H1 (cell line): ENCODE measurements around the gene ABL1. TPM values are rescaled to one million over a fixed set of nuclear protein-coding genes. Genes with fewer than 3 reads are reported as not detected.

Experiments used
- CTCF ChIA-PET: fragments of 300-600 bp; sonication (Branson Sonifier 250); formaldehyde crosslinking; loops from one replicate; lab custom pipeline; 2021; ENCODE audit not compliant: partially characterized antibody; lab: Charles Lee
- POLR2A ChIA-PET: fragments of 300-600 bp; sonication (Branson Sonifier 250); formaldehyde crosslinking; loops from one replicate; lab custom pipeline; 2021; ENCODE audit warnings: inconsistent platforms; ENCODE audit not compliant: partially characterized antibody; lab: Charles Lee
- DNase-seq, 2 experiments: peaks; one replicate each; pipeline versions ENCODE4 v3.0.0 to v3.0.0-alpha.2; 2010 to 2022; ENCODE audit warnings: low spot score in 2 of 2, low read depth in 1 of 2, mixed read lengths in 1 of 2
- FAIRE-seq: peaks from 2 replicates; lab custom pipeline; 2011; peaks lifted over from hg19 to GRCh38; lab: Jason Lieb, UNC
- H2AFZ ChIP-seq: 2 replicates; pipeline ENCODE4 v1.8.1; 2012; ENCODE audit warnings: low read length, inconsistent platforms
- H2AK5ac ChIP-seq: 2 replicates; pipeline ENCODE4 v1.6.1; 2013; ENCODE audit warnings: low read depth, low read length
- H2BK120ac ChIP-seq: replicated peaks from 2 replicates; pipeline ENCODE3; 2013; ENCODE audit warnings: low read depth, low read length, inconsistent platforms
- H2BK12ac ChIP-seq: 2 replicates; pipeline ENCODE4 v1.6.1; 2013; ENCODE audit warnings: low read depth, low read length
- H2BK15ac ChIP-seq: 2 replicates; pipeline ENCODE4 v1.6.1; 2013; ENCODE audit warnings: low read length
- H2BK20ac ChIP-seq: 2 replicates; pipeline ENCODE4 v1.6.1; 2013; ENCODE audit warnings: low read length
- H2BK5ac ChIP-seq: 2 replicates; pipeline ENCODE4 v1.6.1; 2013; ENCODE audit warnings: low read depth, low read length
- H3K14ac ChIP-seq: 2 replicates; pipeline ENCODE4 v1.6.1; 2013; ENCODE audit warnings: inconsistent platforms; ENCODE audit not compliant: insufficient read length
- H3K18ac ChIP-seq: 2 replicates; pipeline ENCODE4 v1.6.1; 2013; ENCODE audit warnings: low read length; ENCODE audit errors: extremely low read depth
- H3K23ac ChIP-seq: 2 replicates; pipeline ENCODE4 v1.6.1; 2013; ENCODE audit warnings: inconsistent platforms; ENCODE audit not compliant: insufficient read length
- H3K23me2 ChIP-seq: 2 replicates; pipeline ENCODE4 v1.6.1; 2013; ENCODE audit warnings: low read depth, low read length
- H3K27ac ChIP-seq: 2 replicates; pipeline ENCODE4 v1.6.1; 2011; ENCODE audit warnings: low read depth, low read length, inconsistent platforms
- H3K27me3 ChIP-seq, 4 experiments: replicated peaks in 1 of 4; 1 replicate in 1 of 4; 2 replicates in 3 of 4; pipeline versions ENCODE4 v1.6.1 to v1.8.1; 2011 to 2013; ENCODE audit warnings: low read length in 3 of 4, mild to moderate bottlenecking in 3 of 4, inconsistent platforms in 2 of 4, mixed read lengths in 2 of 4, moderate library complexity in 1 of 4; ENCODE audit not compliant: control insufficient read depth in 3 of 4, insufficient read depth in 3 of 4; ENCODE audit errors: extremely low read depth in 1 of 4
- H3K36me3 ChIP-seq, 4 experiments: 2 replicates each; pipeline versions ENCODE4 v1.6.1 to v1.8.1; 2011 to 2013; ENCODE audit warnings: mild to moderate bottlenecking in 4 of 4, low read length in 3 of 4, moderate library complexity in 2 of 4, control low read depth in 1 of 4, inconsistent platforms in 1 of 4; ENCODE audit not compliant: insufficient read depth in 4 of 4, control insufficient read depth in 2 of 4
- H3K4ac ChIP-seq: replicated peaks from 2 replicates; pipeline ENCODE3; 2013; ENCODE audit warnings: low read length, low read depth, mixed read lengths, inconsistent platforms; ENCODE audit not compliant: insufficient read length
- H3K4me1 ChIP-seq, 4 experiments: replicated peaks in 1 of 4; 1 replicate in 1 of 4; 2 replicates in 3 of 4; pipeline versions ENCODE4 v1.6.1 to v1.8.1; 2011 to 2013; ENCODE audit warnings: low read length in 3 of 4, inconsistent platforms in 2 of 4, mixed read lengths in 1 of 4; ENCODE audit not compliant: insufficient read depth in 4 of 4, control insufficient read depth in 3 of 4
- H3K4me2 ChIP-seq, 2 experiments: 2 replicates each; pipeline versions ENCODE4 v1.6.1 to v1.8.1; 2011 to 2013; ENCODE audit warnings: low read depth in 2 of 2, low read length in 2 of 2, control low read depth in 1 of 2, inconsistent platforms in 1 of 2, mild to moderate bottlenecking in 1 of 2; ENCODE audit not compliant: insufficient read depth in 1 of 2
- H3K4me3 ChIP-seq, 4 experiments: fragments of 200-600, 300-600 bp in 1 of 4; sonication (generic), shearing (Covaris generic), sonication (Bioruptor Twin) in 1 of 4; 2 replicates each; pipeline versions ENCODE4 v1.5.1 to v1.8.1; 2011 to 2016; ENCODE audit warnings: low read length in 4 of 4, low read depth in 3 of 4, control low read depth in 2 of 4, inconsistent platforms in 2 of 4, mild to moderate bottlenecking in 2 of 4, mixed read lengths in 1 of 4, moderate library complexity in 1 of 4; ENCODE audit not compliant: insufficient read depth in 2 of 4; ENCODE audit errors: extremely low read depth in 1 of 4
- H3K56ac ChIP-seq: replicated peaks from 2 replicates; pipeline ENCODE3; 2013; ENCODE audit warnings: low read depth, mild to moderate bottlenecking, mixed read lengths, low read length, inconsistent platforms; ENCODE audit not compliant: insufficient read length
- H3K79me1 ChIP-seq: 2 replicates; pipeline ENCODE4 v1.6.1; 2013; ENCODE audit warnings: low read depth, low read length, control low read depth
- H3K79me2 ChIP-seq, 2 experiments: 2 replicates each; pipeline versions ENCODE4 v1.6.1 to v1.8.1; 2012 to 2013; ENCODE audit warnings: low read length in 2 of 2, mild to moderate bottlenecking in 2 of 2, inconsistent platforms in 1 of 2; ENCODE audit not compliant: insufficient read depth in 2 of 2, control insufficient read depth in 1 of 2
- H3K9ac ChIP-seq, 4 experiments: replicated peaks in 1 of 4; 1 replicate in 1 of 4; 2 replicates in 3 of 4; pipeline versions ENCODE4 v1.6.1 to v1.8.1; 2011 to 2013; ENCODE audit warnings: low read depth in 3 of 4, low read length in 3 of 4, control low read depth in 2 of 4, mild to moderate bottlenecking in 2 of 4, moderate library complexity in 2 of 4, inconsistent platforms in 1 of 4; ENCODE audit errors: extremely low read depth in 1 of 4
- H3K9me3 ChIP-seq, 2 experiments: 2 replicates each; pipeline versions ENCODE4 v1.6.1 to v1.8.1; 2012 to 2013; ENCODE audit warnings: mild to moderate bottlenecking in 2 of 2, moderate library complexity in 2 of 2, control low read depth in 1 of 2, inconsistent platforms in 1 of 2, low read depth in 1 of 2, low read length in 1 of 2, mixed read lengths in 1 of 2; ENCODE audit not compliant: insufficient read depth in 2 of 2
- H4K20me1 ChIP-seq, 2 experiments: replicated peaks in 1 of 2; 2 replicates each; pipeline versions ENCODE3 to v1.8.1; 2011 to 2013; ENCODE audit warnings: inconsistent platforms in 2 of 2, low read length in 2 of 2, mild to moderate bottlenecking in 1 of 2; ENCODE audit not compliant: insufficient read depth in 2 of 2, control insufficient read depth in 1 of 2
- H4K5ac ChIP-seq: 2 replicates; pipeline ENCODE4 v1.6.1; 2013; ENCODE audit warnings: low read length, low read depth, mixed read lengths, inconsistent platforms; ENCODE audit not compliant: insufficient read length
- H4K8ac ChIP-seq: 2 replicates; pipeline ENCODE4 v1.8.0; 2013; ENCODE audit warnings: mild to moderate bottlenecking, moderate library complexity, low read length, inconsistent platforms; ENCODE audit not compliant: insufficient read depth; ENCODE audit errors: extremely low read depth
- H4K91ac ChIP-seq: replicated peaks from 2 replicates; pipeline ENCODE3; 2013; ENCODE audit warnings: low read length, mixed read lengths, inconsistent platforms; ENCODE audit not compliant: insufficient read length
- ATF2 ChIP-seq: IDR thresholded peaks from 2 replicates; pipeline ENCODE4 v1.6.1; 2012; ENCODE audit warnings: low read length, inconsistent platforms
- CTBP2 ChIP-seq: IDR thresholded peaks from 2 replicates; pipeline ENCODE4 v1.7.0; 2011; ENCODE audit warnings: borderline replicate concordance, mild to moderate bottlenecking, moderate library complexity, mixed read lengths, low read length; ENCODE audit not compliant: insufficient read depth, insufficient read length
- EZH2 ChIP-seq: fragments of 200-600 bp; sonication (generic); IDR thresholded peaks from 2 replicates; pipeline ENCODE4 v1.7.1; 2012; ENCODE audit warnings: low read depth, mild to moderate bottlenecking, moderate library complexity, low read length, inconsistent platforms; ENCODE audit not compliant: severe bottlenecking
- KDM1A ChIP-seq: fragments of 200-600, 300-600 bp; sonication (generic); IDR thresholded peaks from 2 replicates; pipeline ENCODE4 v1.7.1; 2016; ENCODE audit warnings: mild to moderate bottlenecking, low read length, borderline replicate concordance
- RFX5 ChIP-seq: IDR thresholded peaks from 2 replicates; pipeline ENCODE4 v1.6.1; 2011; ENCODE audit warnings: low read depth, low read length, improper control_type of control experiment, borderline replicate concordance
- SP1 ChIP-seq: IDR thresholded peaks from 2 replicates; pipeline ENCODE4 v1.6.1; 2011; ENCODE audit warnings: low read depth, low read length
- TAF1 ChIP-seq: IDR thresholded peaks from 2 replicates; pipeline ENCODE4 v1.6.1; 2011; ENCODE audit warnings: mild to moderate bottlenecking, low read depth, low read length
- TBP ChIP-seq: IDR thresholded peaks from 2 replicates; pipeline ENCODE4 v1.6.1; 2011; ENCODE audit warnings: low read depth, low read length, improper control_type of control experiment
- TCF12 ChIP-seq: IDR thresholded peaks from 2 replicates; pipeline ENCODE4 v1.6.1; 2011; ENCODE audit warnings: low read depth, mild to moderate bottlenecking, low read length
- TEAD4 ChIP-seq: IDR thresholded peaks from 2 replicates; pipeline ENCODE4 v1.6.1; 2012; ENCODE audit warnings: low read depth, low read length, inconsistent platforms, mixed read lengths
- WGBS, 2 experiments: shearing (Covaris generic) in 1 of 2; methylation state at CpG; one replicate each; pipeline versions ENCODE4 v1.1.6 to v1.1.7; 2013 to 2015; ENCODE audit warnings: low lambda C conversion rate in 2 of 2, mixed read lengths in 2 of 2, inconsistent platforms in 1 of 2, low coverage in 1 of 2, missing lambda C conversion rate in 1 of 2; ENCODE audit not compliant: insufficient replicate concordance in 2 of 2, insufficient coverage in 1 of 2, insufficient read length in 1 of 2; ENCODE audit errors: extremely low coverage in 1 of 2, missing lambda C conversion rate in 1 of 2; 5-methylcytosine and 5-hydroxymethylcytosine counted together
- polyA plus RNA-seq, 7 experiments: library from polyadenylated mRNA; depleted of rRNA in 3 of 7; stranded (reverse) in 5 of 7; unstranded in 2 of 7; fragments of >200 nt in 5 of 7; fragments of 200-250 nt in 2 of 7; gene quantifications; 1 replicate in 5 of 7; 2 replicates in 1 of 7; 4 replicates in 1 of 7; pipeline versions ENCODE4 v1.2.1 to v1.2.3, GENCODE V29; 2011 to 2013; ENCODE audit warnings: missing spikeins in 2 of 7, mixed read lengths in 2 of 7
- total RNA-seq: library from RNA; stranded (reverse); fragmentation: NEBNext Ultra II Directional; extraction: Animal tissue kit (Norgen Biotek cat#: 25700); gene quantifications from 2 replicates; pipeline ENCODE4 v1.2.1, GENCODE V29; 2021
- TF ChIP-seq, protein P1 (sequence below): IDR thresholded peaks from 2 replicates; pipeline ENCODE4 v1.6.1; 2012; ENCODE audit warnings: inconsistent platforms

Gene ABL1
- total and polyA plus RNA-seq, 2 of the 8 experiments (the other 6 are each of a cell fraction or from before 2014, with no cell fraction given), result 35.3 to 104 TPM

DNA sequence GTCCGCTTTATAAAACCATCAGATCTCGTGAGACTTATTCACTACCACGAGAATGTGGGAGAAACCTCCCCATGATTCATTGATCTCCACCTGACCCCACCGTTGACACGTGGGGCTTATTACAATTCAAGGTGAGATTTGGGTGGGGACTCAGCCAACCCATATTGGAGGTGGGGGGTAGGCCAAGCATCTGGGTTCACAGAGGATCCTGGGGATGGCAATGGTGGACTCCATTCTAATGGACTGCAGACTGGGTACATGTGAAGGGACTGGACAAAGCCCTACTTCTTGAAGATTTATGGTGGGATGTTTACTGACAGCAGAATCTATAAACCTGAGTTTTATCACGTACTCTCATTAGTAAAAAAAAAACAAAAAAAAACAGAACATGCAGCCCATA is 46.5 kb downstream of the ABL1 start:
- H4K91ac ChIP-seq, result no peak overlapping the region
- no peak overlapping the region for H2BK5ac ChIP-seq
- no peak overlapping the region for H2AFZ ChIP-seq
- no peak overlapping the region for H3K9ac ChIP-seq
- WGBS, 2 experiments, result 99% methylated on average over 6 of the region's 6 CpGs; no CpG with 5 or more reads in 1 of the 2 experiments
- no peak overlapping the region for H3K23ac ChIP-seq
- H2BK120ac ChIP-seq, result no peak overlapping the region
- H2AK5ac ChIP-seq, result no peak overlapping the region
- no peaks in the 10 kb centered on the region for H3K27me3 ChIP-seq
- ChIA-PET CTCF (interaction anchor here (1.4 to 2.4 kb wide), 4 partner anchors 10 to 181 kb away, joined by 5 to 21 read pairs (median 12); no protein-coding TSS in a partner anchor), POLR2A (interaction anchor here (1.2 kb wide), 1 partner anchor 12 kb away, joined by 6 read pairs; no protein-coding TSS in a partner anchor)
- H3K4me2 ChIP-seq, result no peak overlapping the region
- no peak overlapping the region for H2BK12ac ChIP-seq
- peaks cover 1 to 12% of the 10 kb centered on the region in 2 experiments for H4K20me1 ChIP-seq
- H3K4me3 ChIP-seq, result no peak overlapping the region
- H3K36me3 ChIP-seq, result peaks cover 42 to 88% (median 70%) of the 10 kb centered on the region in 4 experiments
- no peak overlapping the region for H2BK15ac ChIP-seq
- H3K27ac ChIP-seq, result no peak overlapping the region
- no peak overlapping the region for H4K5ac ChIP-seq
- H2BK20ac ChIP-seq, result no peak overlapping the region
- FAIRE-seq (no peak), DNase-seq (no peak)
- H4K8ac ChIP-seq, result no peak overlapping the region
- H3K79me2 ChIP-seq, result no peaks in the 10 kb centered on the region
- no peaks in the 10 kb centered on the region for H3K23me2 ChIP-seq
- H3K79me1 ChIP-seq, result 0 out of 2 replicates have a peak, but pooled peaks cover 3% of the 10 kb centered on the region
- no peak overlapping the region for H3K14ac ChIP-seq
- H3K4ac ChIP-seq, result no peak overlapping the region
- no peaks in the 10 kb centered on the region for H3K4me1 ChIP-seq
- H3K56ac ChIP-seq, result no peak overlapping the region
- no peaks in the 10 kb centered on the region for H3K9me3 ChIP-seq
- no peak overlapping the region for H3K18ac ChIP-seq
- TF ChIP-seq SP1, result no peak
- TF ChIP-seq RFX5, result no peak
- no peak for TF ChIP-seq KDM1A
- TF ChIP-seq CTBP2, result no peak
- no peak for TF ChIP-seq ATF2
- no peak for TF ChIP-seq TAF1
- TF ChIP-seq TEAD4, result no peak
- TF ChIP-seq TCF12, result no peak
- no peak for TF ChIP-seq TBP
- TF ChIP-seq EZH2, result no peak
- TF ChIP-seq, protein P1, sequence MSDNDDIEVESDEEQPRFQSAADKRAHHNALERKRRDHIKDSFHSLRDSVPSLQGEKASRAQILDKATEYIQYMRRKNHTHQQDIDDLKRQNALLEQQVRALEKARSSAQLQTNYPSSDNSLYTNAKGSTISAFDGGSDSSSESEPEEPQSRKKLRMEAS, result no peak
